Left cardiac atrium (tissue), 4 donors: Measurements from ENCODE around the gene GPR157. TPM values are rescaled to one million over a fixed set of nuclear protein-coding genes. Genes with fewer than 3 reads are reported as not detected.
A peak's percentile ranks its signal among the peaks of the same experiment; 100 is the strongest.
"Not testable (repeated sequence)": the region's sequence is repeated elsewhere in the genome, so short reads cannot be mapped to it uniquely, and the experiment has no call there.

Source experiments
- ATAC-seq, 2 donors: fragments of 200-7000 bp; cut with Tn5 transposase; one replicate each; pipeline ENCODE4 v1.9.1; 2020; ENCODE audit warnings: mild to moderate bottlenecking in 2 of 2, moderate library complexity in 2 of 2
- DNase-seq: peaks from one replicate; pipeline ENCODE4 v3.0.0-alpha.2; 2020
- intact Hi-C, 2 donors: fragments of 100-400 bp; cut with DNase I; formaldehyde crosslinking; loops; one replicate each; pipeline versions ENCODE4 v1.14.1 to v1.15.1; 2022 to 2023
- long read RNA-seq: library from polyadenylated mRNA; unstranded; transcript quantifications from one replicate; pipeline ENCODE4 v2.0.0, GENCODE V29; 2021
- total RNA-seq, 2 donors: library from RNA; stranded (reverse); fragmentation: NEBNext Ultra II Directional; extraction: Animal tissue kit (Norgen Biotek cat#: 25700); gene quantifications; one replicate each; pipeline ENCODE4 v1.2.1, GENCODE V29; 2021
- donor health status: DM: no; HTN: yes; CAD: no.
- donor health status: DM: no; HTN: yes; CAD: no; lungs with severe emphysema.
- donor health status: DM: yes; HTN: yes; CAD: no.
- donor health status: Dilated cardiomyopathy.

Gene GPR157
- total RNA-seq = 10 to 100 TPM; 18.8 to 40.6 TPM
- long read RNA-seq, full-length matches to known transcripts = 1 of 2 reads
- long read RNA-seq, partial matches to known transcripts = 0 of 2 reads
- long read RNA-seq, other reads (novel, unspliced or antisense) = 1 of 2 reads

GRCh38 chr1:9128520-9129265 lies at the start of gene GPR157:
Gene GPR157, minus strand, starts transcription at chr1:9129102. Its CDS starts 75 bp downstream, at chr1:9129027.
- intact Hi-C loops = no loop called here
- DNase-seq (peak; percentile 94), ATAC-seq (peak; percentile 96 to 97)

GRCh38 chr1:9174762-9175161 lies 45.9 kb upstream of the GPR157 start:
- intact Hi-C loops = no loop called here
- no peak for DNase-seq
- ATAC-seq = no peak

- intact Hi-C loops = no loop called here
- no peak for DNase-seq
- no peak for ATAC-seq
Observed at GRCh38 chr1:9174243-9174642, 45.3 kb upstream of the GPR157 start.

- intact Hi-C loops = no loop called here
- ATAC-seq (no peak), DNase-seq (no peak)
Observed at GRCh38 chr1:9169601-9170137, 40.8 kb upstream of the GPR157 start.

GRCh38 chr1:9167638-9168037 lies 38.7 kb upstream of the GPR157 start:
- ATAC-seq = no peak
- intact Hi-C loops = no loop called here
- DNase-seq = no peak

GRCh38 chr1:9166289-9167235 lies 37.7 kb upstream of the GPR157 start:
- intact Hi-C loops = no loop called here
- DNase-seq = no peak

GRCh38 chr1:9165396-9165795 lies 36.5 kb upstream of the GPR157 start:
- ATAC-seq = no peak
- DNase-seq = no peak
- intact Hi-C loops = no loop called here

More at GRCh38 chr1:9166289-9167235, 37.7 kb upstream of the GPR157 start:
- ATAC-seq = no peak

GRCh38 chr1:9164919-9165318 lies 36.0 kb upstream of the GPR157 start:
- DNase-seq (no peak), ATAC-seq (no peak)
- intact Hi-C loops = no loop called here

GRCh38 chr1:9164532-9164900 lies 35.6 kb upstream of the GPR157 start:
- intact Hi-C loops = no loop called here
- peak in 1 of 2 donors; percentile 3 for ATAC-seq
- no peak for DNase-seq

GRCh38 chr1:9161963-9162362 lies 33.1 kb upstream of the GPR157 start:
- ATAC-seq (no peak), DNase-seq (no peak)
- intact Hi-C loops = no loop called here

GRCh38 chr1:9161342-9161741 lies 32.4 kb upstream of the GPR157 start:
- ATAC-seq = no peak
- no peak for DNase-seq

GRCh38 chr1:9160079-9160717 lies 31.3 kb upstream of the GPR157 start:
- intact Hi-C loops = no loop called here
- DNase-seq (no peak), ATAC-seq (no peak)

More at GRCh38 chr1:9161342-9161741, 32.4 kb upstream of the GPR157 start:
- intact Hi-C loops = no loop called here

GRCh38 chr1:9155879-9156278 lies 27.0 kb upstream of the GPR157 start:
- DNase-seq (no peak), ATAC-seq (no peak)
- intact Hi-C loops = no loop called here

- intact Hi-C loops, DNase-seq, ATAC-seq: not testable (repeated sequence)
Observed at GRCh38 chr1:9155405-9155804, 26.5 kb upstream of the GPR157 start.

GRCh38 chr1:9153152-9153551 lies 24.2 kb upstream of the GPR157 start:
- intact Hi-C loops = no loop called here
- no peak for DNase-seq
- ATAC-seq = no peak

GRCh38 chr1:9152535-9152934 lies 23.6 kb upstream of the GPR157 start:
- intact Hi-C loops = no loop called here

GRCh38 chr1:9151328-9151860 lies 22.5 kb upstream of the GPR157 start:
- ATAC-seq (peak; percentile 51 to 71), DNase-seq (peak; percentile 43)
- intact Hi-C loops = no loop called here

More at GRCh38 chr1:9152535-9152934, 23.6 kb upstream of the GPR157 start:
- DNase-seq (no peak), ATAC-seq (no peak)

- peak; percentile 73 for DNase-seq
- intact Hi-C loops = no loop called here
- peak; percentile 67 for ATAC-seq
Observed at GRCh38 chr1:9150582-9151327, 21.9 kb upstream of the GPR157 start.
